K562 (cell line): ENCODE results near the gene THAP12. TPM values are rescaled to one million over a fixed set of nuclear protein-coding genes. Genes with fewer than 3 reads are reported as not detected.

Experiments
- ARID2 ChIP-seq: fragments of 450-650 bp; IDR thresholded peaks from 2 replicates; pipeline ENCODE4 v1.6.1; 2017; ENCODE audit warnings: antibody characterized with exemption, mild to moderate bottlenecking
- BACH1 ChIP-seq: fragments of 200-800 bp; sonication (Bioruptor generic); IDR thresholded peaks from 2 replicates; pipeline ENCODE4 v1.6.1; 2016; ENCODE audit warnings: missing genetic modification characterization, missing compliant biosample characterization
- BHLHE40 ChIP-seq: IDR thresholded peaks from 2 replicates; pipeline ENCODE4 v1.6.1; 2011; ENCODE audit warnings: low read length, improper control_type of control experiment
- GATAD2A ChIP-seq: fragments of 450-650 bp; IDR thresholded peaks from 2 replicates; pipeline ENCODE4 v1.6.1; 2017
- ILF3 ChIP-seq: fragments of 450-650 bp; IDR thresholded peaks from 2 replicates; pipeline ENCODE4 v1.6.1; 2018; ENCODE audit warnings: antibody characterized with exemption, mild to moderate bottlenecking, moderate library complexity, borderline replicate concordance
- MECOM ChIP-seq: fragments of 250-450 bp; sonication (Bioruptor Pico); IDR thresholded peaks from 2 replicates; pipeline ENCODE4 v1.8.0; 2022; ENCODE audit warnings: inconsistent platforms
- MEIS2 ChIP-seq: fragments of 450-650 bp; IDR thresholded peaks from 2 replicates; pipeline ENCODE4 v1.6.1; 2014; ENCODE audit warnings: mild to moderate bottlenecking; ENCODE audit not compliant: partially characterized antibody
- NFYB ChIP-seq: IDR thresholded peaks from 2 replicates; pipeline ENCODE4 v1.6.1; 2011; ENCODE audit warnings: mild to moderate bottlenecking, moderate library complexity; ENCODE audit not compliant: insufficient read length; ENCODE audit errors: extremely low read depth
- NRF1 ChIP-seq, 2 experiments: fragments of 450-650 bp; IDR thresholded peaks in 1 of 2; conservative IDR thresholded peaks in 1 of 2; 2 replicates each; pipeline ENCODE4 v1.6.1; 2014; ENCODE audit warnings: mild to moderate bottlenecking in 2 of 2
- RBFOX2 ChIP-seq: fragments of 200-400 bp; formaldehyde crosslinking; IDR thresholded peaks from 2 replicates; pipeline ENCODE4 v1.6.1; 2017; ENCODE audit warnings: low read depth, mild to moderate bottlenecking, low read length, moderate library complexity
- RFX5 ChIP-seq: IDR thresholded peaks from 2 replicates; pipeline ENCODE4 v1.6.1; 2011; ENCODE audit warnings: low read depth, mild to moderate bottlenecking, improper control_type of control experiment, low read length
- SPI1 ChIP-seq: IDR thresholded peaks from 2 replicates; pipeline ENCODE4 v1.6.1; 2011; ENCODE audit warnings: low read depth, low read length, control low read depth, borderline replicate concordance
- YY1 ChIP-seq, 3 experiments: IDR thresholded peaks; 2 replicates each; pipeline ENCODE4 v1.6.1; 2011; ENCODE audit warnings: low read length in 2 of 3, mild to moderate bottlenecking in 2 of 3, moderate library complexity in 2 of 3, borderline replicate concordance in 1 of 3, control low read depth in 1 of 3, low read depth in 1 of 3; ENCODE audit not compliant: insufficient read depth in 3 of 3, insufficient replicate concordance in 2 of 3, control insufficient read depth in 1 of 3, insufficient read length in 1 of 3; ENCODE audit errors: extremely low read depth in 1 of 3
- ZFP1 ChIP-seq: fragments of 450-650 bp; formaldehyde crosslinking; IDR thresholded peaks from 2 replicates; pipeline ENCODE4 v1.4.0; 2020; ENCODE audit warnings: mild to moderate bottlenecking, mixed read lengths
- ZNF232 ChIP-seq: sonication (generic); formaldehyde crosslinking; IDR thresholded peaks from 2 replicates; pipeline ENCODE4 v1.8.0; 2022; ENCODE audit warnings: mild to moderate bottlenecking, missing genetic modification reagents
- ZNF24 ChIP-seq: fragments of 450-650 bp; IDR thresholded peaks from 2 replicates; pipeline ENCODE4 v1.6.1; 2016
- ZNF282 ChIP-seq: sonication (generic); formaldehyde crosslinking; IDR thresholded peaks from 2 replicates; pipeline ENCODE4 v1.8.1; 2023; ENCODE audit warnings: missing genetic modification reagents
- ZNF707 ChIP-seq: fragments of 250-450 bp; sonication (Bioruptor Pico); conservative IDR thresholded peaks from 2 replicates; pipeline ENCODE4 v1.8.0; 2022; ENCODE audit warnings: inconsistent platforms, mild to moderate bottlenecking, moderate library complexity
- polyA plus RNA-seq, 8 experiments: library from polyadenylated mRNA; depleted of rRNA in 4 of 8; stranded (reverse) in 5 of 8; unstranded in 3 of 8; fragments of >200 nt; fragmentation: Nextera tagmentation in 2 of 8; fragmentation: Illumina TruSeq in 1 of 8; extraction: Ambion mirVana in 2 of 8; extraction: Trizol in 1 of 8; gene quantifications; 2 replicates each; pipeline versions ENCODE4 v1.2.1 to v1.2.3, GENCODE V29; 2011 to 2014; ENCODE audit warnings: inconsistent platforms in 1 of 8, missing spikeins in 1 of 8
- total RNA-seq, 7 experiments: library from RNA; depleted of rRNA in 6 of 7; stranded (reverse); fragments of >200 nt in 6 of 7; fragmentation: Illumina TruSeq in 2 of 7; extraction: Trizol in 2 of 7; gene quantifications; 2 replicates each; pipeline versions ENCODE4 v1.2.1 to v1.2.3, GENCODE V29; 2011 to 2021; ENCODE audit warnings: low replicate concordance in 1 of 7
- TF ChIP-seq, protein P1 (sequence below): fragments of 450-650 bp; IDR thresholded peaks from 2 replicates; pipeline ENCODE4 v1.7.0; 2016; ENCODE audit warnings: borderline replicate concordance
- TF ChIP-seq, protein P2 (sequence below): fragments of 450-650 bp; IDR thresholded peaks from 2 replicates; pipeline ENCODE4 v1.7.1; 2018; ENCODE audit warnings: mild to moderate bottlenecking, low read depth; ENCODE audit not compliant: partially characterized antibody
- TF ChIP-seq, protein P3 (sequence below): fragments of 450-650 bp; formaldehyde crosslinking; conservative IDR thresholded peaks from 2 replicates; pipeline ENCODE4 v1.4.0; 2022; ENCODE audit warnings: mild to moderate bottlenecking, missing genetic modification characterization
- TF ChIP-seq, protein P4 (sequence below): sonication (generic); formaldehyde crosslinking; IDR thresholded peaks from 2 replicates; pipeline ENCODE4 v1.8.0; 2022; ENCODE audit warnings: missing genetic modification reagents, mild to moderate bottlenecking, borderline replicate concordance

Gene THAP12
- total and polyA plus RNA-seq, 9 of the 15 experiments (the other 6 are each of a cell fraction or from before 2014, with no cell fraction given): 28.1 to 103 (median 57.8) TPM

DNA sequence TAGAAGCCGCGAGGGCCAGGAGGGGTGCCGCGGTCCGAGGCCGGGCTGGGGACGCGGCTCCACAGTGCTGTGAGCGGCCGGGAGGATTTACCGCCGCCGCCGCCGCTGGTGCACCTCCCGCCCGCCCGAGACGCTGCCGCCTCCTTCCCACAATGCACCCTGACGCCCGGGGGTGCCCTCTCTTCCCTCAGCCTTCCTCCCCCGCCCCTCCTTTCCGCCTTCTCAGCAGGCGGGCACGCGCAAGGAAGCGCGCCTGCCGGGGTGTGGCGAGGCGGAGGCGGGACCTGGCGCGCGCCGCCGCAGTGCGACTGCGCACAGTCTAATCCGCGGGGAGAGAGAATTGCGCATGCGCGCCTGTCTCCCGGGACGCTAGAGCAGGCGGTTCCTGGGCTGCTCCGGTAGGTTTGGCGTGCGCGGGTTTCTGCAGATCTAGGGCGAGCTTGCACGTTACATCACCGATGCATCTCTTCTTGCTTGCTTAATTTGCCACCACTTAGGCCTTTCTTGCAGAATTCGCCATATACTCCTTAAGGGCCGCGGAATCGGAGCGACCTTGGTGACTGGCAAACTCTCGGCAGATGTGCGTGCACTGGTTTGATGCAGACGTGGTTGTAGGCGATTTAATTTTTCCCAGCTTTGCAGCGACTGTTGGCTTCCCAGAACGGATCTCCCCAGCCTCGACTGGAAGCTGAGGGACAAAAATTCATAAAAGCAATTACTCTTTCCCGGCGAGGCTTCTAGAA, at the start of gene THAP12, which contains the start of gene GVQW3 (continued):
- TF ChIP-seq NRF1 (conservative IDR thresholded peaks at IDR 0.05 in 1 of 2, IDR thresholded peaks at IDR 0.05 in 1 of 2) (peak; percentile 99), BHLHE40 (peak; percentile 65), YY1 (IDR thresholded peaks at IDR 0.05; ENCODE audit: borderline replicate concordance in 1 of 3, control insufficient read depth in 1 of 3, extremely low read depth in 1 of 3, insufficient read depth in 3 of 3, insufficient read length in 1 of 3, insufficient replicate concordance in 2 of 3, low read depth in 1 of 3, low read length in 2 of 3) (peak in 2 of 3 experiments; percentile 45 to 62), BACH1 (no peak), ZNF24 (no peak), RFX5 (no peak), MEIS2 (peak; percentile 97), ZNF707 (CRISPR knock-in tag) (0 out of 2 replicates have a peak, but pooled peaks have one; percentile 24), ZFP1 (CRISPR knock-in tag) (no peak), GATAD2A (no peak), RBFOX2 (peak; percentile 76), SPI1 (peak; percentile 41; the same call in 1 of the 2 replicates), ILF3 (no peak), ZNF232 (CRISPR knock-in tag) (no peak), ARID2 (no peak), ZNF282 (CRISPR knock-in tag) (no peak), NFYB (no peak), MECOM (CRISPR knock-in tag) (no peak)
- TF ChIP-seq, protein P1, sequence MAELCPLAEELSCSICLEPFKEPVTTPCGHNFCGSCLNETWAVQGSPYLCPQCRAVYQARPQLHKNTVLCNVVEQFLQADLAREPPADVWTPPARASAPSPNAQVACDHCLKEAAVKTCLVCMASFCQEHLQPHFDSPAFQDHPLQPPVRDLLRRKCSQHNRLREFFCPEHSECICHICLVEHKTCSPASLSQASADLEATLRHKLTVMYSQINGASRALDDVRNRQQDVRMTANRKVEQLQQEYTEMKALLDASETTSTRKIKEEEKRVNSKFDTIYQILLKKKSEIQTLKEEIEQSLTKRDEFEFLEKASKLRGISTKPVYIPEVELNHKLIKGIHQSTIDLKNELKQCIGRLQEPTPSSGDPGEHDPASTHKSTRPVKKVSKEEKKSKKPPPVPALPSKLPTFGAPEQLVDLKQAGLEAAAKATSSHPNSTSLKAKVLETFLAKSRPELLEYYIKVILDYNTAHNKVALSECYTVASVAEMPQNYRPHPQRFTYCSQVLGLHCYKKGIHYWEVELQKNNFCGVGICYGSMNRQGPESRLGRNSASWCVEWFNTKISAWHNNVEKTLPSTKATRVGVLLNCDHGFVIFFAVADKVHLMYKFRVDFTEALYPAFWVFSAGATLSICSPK: peak; percentile 46; the same call in 1 of the 2 replicates
- TF ChIP-seq, protein P2, sequence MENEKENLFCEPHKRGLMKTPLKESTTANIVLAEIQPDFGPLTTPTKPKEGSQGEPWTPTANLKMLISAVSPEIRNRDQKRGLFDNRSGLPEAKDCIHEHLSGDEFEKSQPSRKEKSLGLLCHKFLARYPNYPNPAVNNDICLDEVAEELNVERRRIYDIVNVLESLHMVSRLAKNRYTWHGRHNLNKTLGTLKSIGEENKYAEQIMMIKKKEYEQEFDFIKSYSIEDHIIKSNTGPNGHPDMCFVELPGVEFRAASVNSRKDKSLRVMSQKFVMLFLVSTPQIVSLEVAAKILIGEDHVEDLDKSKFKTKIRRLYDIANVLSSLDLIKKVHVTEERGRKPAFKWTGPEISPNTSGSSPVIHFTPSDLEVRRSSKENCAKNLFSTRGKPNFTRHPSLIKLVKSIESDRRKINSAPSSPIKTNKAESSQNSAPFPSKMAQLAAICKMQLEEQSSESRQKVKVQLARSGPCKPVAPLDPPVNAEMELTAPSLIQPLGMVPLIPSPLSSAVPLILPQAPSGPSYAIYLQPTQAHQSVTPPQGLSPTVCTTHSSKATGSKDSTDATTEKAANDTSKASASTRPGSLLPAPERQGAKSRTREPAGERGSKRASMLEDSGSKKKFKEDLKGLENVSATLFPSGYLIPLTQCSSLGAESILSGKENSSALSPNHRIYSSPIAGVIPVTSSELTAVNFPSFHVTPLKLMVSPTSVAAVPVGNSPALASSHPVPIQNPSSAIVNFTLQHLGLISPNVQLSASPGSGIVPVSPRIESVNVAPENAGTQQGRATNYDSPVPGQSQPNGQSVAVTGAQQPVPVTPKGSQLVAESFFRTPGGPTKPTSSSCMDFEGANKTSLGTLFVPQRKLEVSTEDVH: peak; percentile 55
- TF ChIP-seq, protein P3, sequence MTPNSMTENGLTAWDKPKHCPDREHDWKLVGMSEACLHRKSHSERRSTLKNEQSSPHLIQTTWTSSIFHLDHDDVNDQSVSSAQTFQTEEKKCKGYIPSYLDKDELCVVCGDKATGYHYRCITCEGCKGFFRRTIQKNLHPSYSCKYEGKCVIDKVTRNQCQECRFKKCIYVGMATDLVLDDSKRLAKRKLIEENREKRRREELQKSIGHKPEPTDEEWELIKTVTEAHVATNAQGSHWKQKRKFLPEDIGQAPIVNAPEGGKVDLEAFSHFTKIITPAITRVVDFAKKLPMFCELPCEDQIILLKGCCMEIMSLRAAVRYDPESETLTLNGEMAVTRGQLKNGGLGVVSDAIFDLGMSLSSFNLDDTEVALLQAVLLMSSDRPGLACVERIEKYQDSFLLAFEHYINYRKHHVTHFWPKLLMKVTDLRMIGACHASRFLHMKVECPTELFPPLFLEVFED (CRISPR knock-in tag): no peak
- TF ChIP-seq, protein P4, sequence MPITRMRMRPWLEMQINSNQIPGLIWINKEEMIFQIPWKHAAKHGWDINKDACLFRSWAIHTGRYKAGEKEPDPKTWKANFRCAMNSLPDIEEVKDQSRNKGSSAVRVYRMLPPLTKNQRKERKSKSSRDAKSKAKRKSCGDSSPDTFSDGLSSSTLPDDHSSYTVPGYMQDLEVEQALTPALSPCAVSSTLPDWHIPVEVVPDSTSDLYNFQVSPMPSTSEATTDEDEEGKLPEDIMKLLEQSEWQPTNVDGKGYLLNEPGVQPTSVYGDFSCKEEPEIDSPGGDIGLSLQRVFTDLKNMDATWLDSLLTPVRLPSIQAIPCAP (CRISPR knock-in tag): no peak
